Neural cell (in vitro differentiated cells): Measurements from ENCODE around the gene RABL3.
"Not testable (repeated sequence)": the region's sequence is repeated elsewhere in the genome, so short reads cannot be mapped to it uniquely, and the experiment has no call there.

Experiments
- EZH2 ChIP-seq: fragments of 200-600, 300-800 bp; shearing (Covaris generic), sonication (generic); IDR thresholded peaks from 2 replicates; pipeline ENCODE4 v1.6.1; 2014; ENCODE audit warnings: antibody characterized with exemption, low read length, borderline replicate concordance, mild to moderate bottlenecking; ENCODE audit not compliant: insufficient read depth, poor library complexity, severe bottlenecking
- TAF1 ChIP-seq: IDR thresholded peaks from 2 replicates; pipeline ENCODE4 v1.6.1; 2012; ENCODE audit warnings: low read depth

DNA sequence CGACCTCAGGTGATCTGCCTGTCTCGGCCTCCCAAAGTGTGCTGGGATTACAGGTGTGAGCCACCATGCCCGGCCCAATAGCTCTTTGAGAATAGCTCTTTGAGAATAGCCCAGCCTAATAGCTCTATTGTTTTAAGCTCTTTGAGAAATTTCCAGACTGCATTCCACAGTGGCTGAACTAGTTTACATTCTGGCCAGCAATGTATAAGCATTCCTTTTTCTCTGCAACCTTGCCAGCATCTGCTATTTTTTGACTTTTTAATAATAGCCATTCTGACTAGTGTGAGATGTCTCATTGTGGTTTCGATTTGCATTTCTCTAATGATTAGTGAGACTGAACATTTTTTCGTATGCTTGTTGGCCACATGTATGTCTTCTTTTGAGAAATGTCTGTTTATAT lies 43.5 kb upstream of the RABL3 start:
- not testable (repeated sequence) for TF ChIP-seq EZH2, TAF1
